ENCODE data around the gene ATP2C2.

- TF ChIP-seq BRCA1 (IDR thresholded peaks at IDR 0.05; ENCODE audit: low read depth, low read length) (no peak), POLR2AphosphoS5 (IDR thresholded peaks at IDR 0.05; ENCODE audit: low read depth, low read length) (no peak), CTCF (IDR thresholded peaks at IDR 0.05; ENCODE audit: control extremely low read depth in 1 of 3, insufficient read depth in 1 of 3, low read depth in 1 of 3, low read length in 3 of 3) (no peak), SIN3A (conservative IDR thresholded peaks at IDR 0.05 in 1 of 2, IDR thresholded peaks at IDR 0.05 in 1 of 2; ENCODE audit: low read depth in 1 of 2, low read length in 2 of 2) (no peak), YY1 (IDR thresholded peaks at IDR 0.05; ENCODE audit: low read depth, low read length) (no peak), ZNF274 (IDR thresholded peaks at IDR 0.05; ENCODE audit: borderline replicate concordance, extremely low read depth, low read length) (no peak), EZH2 (IDR thresholded peaks at IDR 0.05; ENCODE audit: low read depth, low read length, severe bottlenecking) (no peak), EGR1 (IDR thresholded peaks at IDR 0.05; ENCODE audit: borderline replicate concordance, low read depth, low read length) (no peak), JUN (IDR thresholded peaks at IDR 0.05; ENCODE audit: low read depth, low read length) (no peak), CREB1 (IDR thresholded peaks at IDR 0.05) (no peak), SIX5 (IDR thresholded peaks at IDR 0.05; ENCODE audit: low read depth, low read length) (no peak), MAX (IDR thresholded peaks at IDR 0.05) (no peak), EP300 (IDR thresholded peaks at IDR 0.05; ENCODE audit: borderline replicate concordance in 1 of 2, low read depth in 2 of 2, low read length in 2 of 2) (no peak), POLR2A (IDR thresholded peaks at IDR 0.05; ENCODE audit: control extremely low read depth in 1 of 2, low read depth in 2 of 2, low read length in 2 of 2) (no peak)
These were observed 42.2 kb downstream of the ATP2C2 start for GRCh38 chr16:84410361-84411138.

All from H1 (cell line).